GM15510 (cell line): ENCODE results near the gene NUDT13.

Experiments used
- POLR2A ChIP-seq: IDR thresholded peaks from 3 replicates; pipeline ENCODE4 v1.6.1; 2011; ENCODE audit warnings: borderline replicate concordance; ENCODE audit not compliant: insufficient read length; ENCODE audit errors: extremely low read depth

Gene NUDT13

DNA sequence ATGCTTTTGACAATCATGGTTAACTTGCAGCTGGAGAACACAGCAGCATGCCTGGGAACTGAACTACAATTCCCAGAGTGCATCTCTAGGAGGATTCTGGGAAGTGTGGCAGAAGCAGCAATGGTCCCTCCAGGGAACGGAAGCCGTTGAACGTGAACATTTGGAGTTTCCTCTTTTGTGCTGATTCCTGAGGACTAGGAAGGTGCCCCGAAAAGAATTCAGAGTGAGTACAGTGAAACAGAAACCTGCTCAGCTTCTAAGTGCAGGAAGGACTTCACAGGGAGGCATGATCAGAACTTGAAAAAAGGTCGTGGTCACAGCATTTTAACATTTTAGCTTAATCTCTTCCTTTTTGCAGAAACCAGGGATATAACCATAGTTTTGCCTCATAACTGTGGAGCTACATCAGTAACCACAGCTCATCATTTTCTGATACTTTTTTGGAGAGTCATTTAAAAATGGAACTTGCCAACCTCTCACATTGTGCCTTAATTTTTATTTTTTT lies at the start of gene NUDT13:
Gene NUDT13 (plus strand): TSS at position 111 of the 505 bp plus-strand sequence. CDS start 3,911 bp downstream, outside the sequence.
- no peak for TF ChIP-seq POLR2A

DNA sequence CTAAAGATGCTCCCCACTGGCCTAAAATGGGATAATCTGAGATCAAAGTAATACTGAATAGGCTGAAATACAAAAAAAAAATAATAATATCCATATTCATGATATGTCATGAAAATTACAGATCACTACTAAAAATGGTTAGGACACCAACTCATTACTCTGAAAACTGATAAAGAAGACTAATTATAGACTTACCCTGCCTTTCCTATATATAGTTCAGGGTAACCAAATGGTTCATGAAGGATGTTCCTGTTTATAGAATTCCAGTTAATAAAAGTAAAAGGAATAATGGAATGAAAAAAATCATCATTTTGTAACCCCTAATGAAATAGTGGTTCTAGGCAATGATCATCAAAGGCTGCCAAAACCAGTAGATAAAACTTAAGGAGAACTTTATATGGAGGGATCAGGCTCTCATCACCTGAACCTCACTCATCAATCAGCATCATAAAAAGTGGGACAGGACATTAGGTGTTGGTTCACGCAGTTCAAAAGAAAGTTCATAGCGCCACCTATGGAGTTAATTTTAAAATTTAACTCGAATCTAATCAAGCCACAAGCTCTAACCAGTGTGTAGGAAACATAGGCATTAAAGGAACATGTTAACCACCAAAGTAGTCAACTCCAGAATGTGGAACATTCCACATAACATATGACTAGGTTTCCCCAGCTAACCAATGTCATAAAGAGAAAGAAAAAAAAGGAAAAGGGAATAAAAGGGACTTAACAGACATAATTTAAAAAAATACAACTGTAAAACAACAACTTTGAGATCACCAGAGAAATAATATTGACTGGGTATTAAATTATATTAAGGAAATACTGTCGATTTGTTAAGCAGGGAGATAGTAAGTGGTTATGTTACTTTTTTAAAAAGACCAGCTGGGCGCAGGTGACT lies 49.3 kb upstream of the NUDT13 start:
- TF ChIP-seq POLR2A: no peak

GRCh38 chr10:73061743-73062142 lies 48.5 kb upstream of the NUDT13 start:
- TF ChIP-seq POLR2A: no peak

DNA sequence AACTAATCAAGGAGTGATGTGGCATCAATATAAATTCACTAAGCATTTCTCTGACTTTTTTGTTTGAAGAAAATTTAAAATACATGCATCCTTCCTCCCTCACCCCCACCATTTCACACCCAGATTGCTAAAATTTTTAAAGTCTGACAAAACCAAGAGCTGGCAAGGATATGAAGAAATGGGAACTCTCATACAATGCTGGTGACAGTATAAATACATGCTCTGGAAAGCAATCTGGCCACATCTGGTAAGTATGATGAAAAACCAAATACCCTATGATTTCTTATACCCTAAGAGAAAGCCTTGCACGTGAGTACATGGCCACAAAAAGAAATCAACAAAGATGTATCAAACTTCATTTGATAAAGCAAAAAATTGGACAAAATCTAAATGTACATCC lies 44.8 kb upstream of the NUDT13 start:
- no peak for TF ChIP-seq POLR2A

GRCh38 chr10:73073627-73074026 lies 36.6 kb upstream of the NUDT13 start:
- TF ChIP-seq POLR2A: no peak

- TF ChIP-seq POLR2A: no peak
Observed at GRCh38 chr10:73075829-73076228, 34.4 kb upstream of the NUDT13 start.

- TF ChIP-seq POLR2A: no peak
Observed at GRCh38 chr10:73076360-73077183, 33.7 kb upstream of the NUDT13 start.

DNA sequence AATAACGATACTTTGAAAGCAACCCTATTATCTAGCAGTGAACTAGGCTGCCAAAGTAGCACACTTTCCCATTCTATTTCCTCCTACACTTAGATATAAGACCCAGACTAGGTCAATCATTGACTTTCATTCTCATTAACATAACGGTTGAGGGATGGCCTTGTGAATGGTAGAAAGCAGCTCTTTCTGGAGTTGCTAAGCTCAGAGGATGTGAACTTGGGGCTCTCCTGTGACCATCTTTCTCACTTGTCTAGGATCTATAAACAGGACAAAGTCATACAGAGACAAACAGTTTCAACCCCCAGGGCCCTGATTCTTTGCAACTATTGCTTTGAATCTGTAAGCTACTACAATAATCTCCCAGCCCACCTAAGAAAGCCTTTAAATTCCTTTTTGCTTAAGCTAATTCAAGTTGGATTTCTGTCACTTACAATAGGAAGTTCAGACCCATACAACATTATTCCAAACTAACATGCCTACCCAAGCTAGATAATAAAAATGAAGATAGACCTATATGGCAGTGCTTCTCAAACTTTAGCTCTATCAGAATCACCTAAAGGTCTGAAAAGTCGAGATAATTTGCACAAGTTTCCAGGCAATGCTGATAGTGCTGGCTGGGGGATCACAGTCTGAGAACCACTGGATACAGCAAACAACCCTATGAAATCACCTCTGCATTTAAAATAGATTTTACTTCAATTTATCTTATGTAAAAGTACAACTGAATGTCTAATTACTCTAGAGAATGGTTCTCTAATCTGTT lies 30.3 kb upstream of the NUDT13 start:
- no peak for TF ChIP-seq POLR2A

DNA sequence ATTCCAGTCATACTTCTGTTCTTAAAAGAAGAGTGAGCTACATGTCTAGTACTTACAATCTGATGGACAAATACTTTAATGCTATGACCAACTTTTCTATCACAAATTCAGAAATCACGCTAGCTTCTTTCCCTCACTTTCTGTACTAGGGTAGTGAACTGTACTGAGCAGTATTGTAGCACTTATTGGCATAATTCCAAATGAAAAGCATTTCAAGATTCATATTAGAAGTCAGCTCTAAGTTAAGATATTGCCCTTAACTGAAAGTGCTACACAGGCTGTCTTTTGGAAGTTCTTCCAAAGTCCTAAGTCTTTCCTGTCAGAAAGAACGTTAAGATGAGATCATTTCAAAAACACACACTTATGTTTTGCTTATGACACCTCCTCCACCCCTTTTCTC lies 27.0 kb upstream of the NUDT13 start:
- TF ChIP-seq POLR2A: no peak

- no peak for TF ChIP-seq POLR2A
Observed at GRCh38 chr10:73084209-73084608, 26.0 kb upstream of the NUDT13 start.

DNA sequence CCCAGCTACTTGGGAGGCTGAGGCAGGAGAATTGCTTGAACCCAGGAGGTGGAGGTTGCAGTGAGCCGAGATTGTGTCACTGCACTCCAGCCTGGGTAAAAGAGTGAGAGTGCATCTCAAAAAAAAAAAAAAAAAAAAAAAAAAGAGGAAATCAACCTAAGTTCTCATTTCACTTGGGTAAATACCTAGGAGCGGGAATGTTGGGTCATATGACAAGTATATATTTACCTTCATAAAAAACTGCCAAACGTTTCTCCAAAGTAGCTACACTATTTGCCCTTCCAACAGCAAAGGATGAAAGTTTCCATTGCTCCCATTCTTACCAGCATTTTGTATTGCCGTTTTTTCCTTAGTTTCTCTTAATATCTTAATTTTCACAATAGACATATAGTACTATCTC lies 23.4 kb upstream of the NUDT13 start:
- TF ChIP-seq POLR2A: no peak

DNA sequence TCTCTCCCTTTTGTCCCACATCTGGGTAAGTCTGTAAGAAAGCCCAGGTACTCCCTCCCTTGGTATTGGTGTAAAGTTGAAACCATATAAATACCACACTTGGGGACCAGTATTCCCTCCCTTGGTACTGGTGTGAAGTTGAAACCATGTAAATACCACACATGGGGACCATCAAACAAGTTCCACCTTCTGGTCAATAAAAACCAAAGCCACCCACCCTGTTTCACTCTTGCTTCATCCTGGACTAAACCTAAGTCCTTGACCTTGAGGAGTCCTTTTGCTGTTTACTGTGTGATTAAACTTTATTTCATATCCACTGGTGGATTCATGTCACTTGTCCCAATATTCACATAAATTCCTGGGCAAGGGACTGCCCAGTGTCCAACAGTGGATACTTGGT lies 22.0 kb upstream of the NUDT13 start:
- TF ChIP-seq POLR2A: no peak

DNA sequence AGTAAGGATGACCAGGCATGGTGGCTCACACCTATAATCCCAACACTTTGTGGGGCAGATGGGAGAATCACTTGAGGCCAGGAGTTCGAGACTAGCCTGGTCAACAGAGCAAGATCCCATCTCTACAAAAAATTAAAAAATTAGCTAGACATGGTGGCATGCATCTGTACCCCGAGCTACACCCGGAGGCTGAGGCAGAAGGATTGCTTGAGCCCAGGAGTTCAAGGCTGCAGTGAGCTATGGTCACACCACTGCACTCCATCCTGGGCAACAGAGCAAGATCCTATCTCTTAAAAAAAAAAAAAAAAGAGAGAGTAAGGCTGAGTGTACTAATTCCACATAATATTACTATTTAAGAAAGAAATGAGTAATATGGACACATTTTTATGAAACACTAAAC lies 17.4 kb upstream of the NUDT13 start:
- no peak for TF ChIP-seq POLR2A
